Stimulated activated CD8-positive, alpha-beta memory T cell treated with anti-CD3 and anti-CD28 coated beads, Interleukin-7, amount 100 ng/mL, for 1 hour (primary cell): Measurements from ENCODE around the gene CANT1.
"Not testable (repeated sequence)": the region's sequence is repeated elsewhere in the genome, so short reads cannot be mapped to it uniquely, and the experiment has no call there.

Experiments
- DNase-seq, 2 donors: peaks; one replicate each; pipeline ENCODE4 v3.0.0-alpha.2; 2020; ENCODE audit warnings: low read depth in 2 of 2

The CANT1 gene

DNA sequence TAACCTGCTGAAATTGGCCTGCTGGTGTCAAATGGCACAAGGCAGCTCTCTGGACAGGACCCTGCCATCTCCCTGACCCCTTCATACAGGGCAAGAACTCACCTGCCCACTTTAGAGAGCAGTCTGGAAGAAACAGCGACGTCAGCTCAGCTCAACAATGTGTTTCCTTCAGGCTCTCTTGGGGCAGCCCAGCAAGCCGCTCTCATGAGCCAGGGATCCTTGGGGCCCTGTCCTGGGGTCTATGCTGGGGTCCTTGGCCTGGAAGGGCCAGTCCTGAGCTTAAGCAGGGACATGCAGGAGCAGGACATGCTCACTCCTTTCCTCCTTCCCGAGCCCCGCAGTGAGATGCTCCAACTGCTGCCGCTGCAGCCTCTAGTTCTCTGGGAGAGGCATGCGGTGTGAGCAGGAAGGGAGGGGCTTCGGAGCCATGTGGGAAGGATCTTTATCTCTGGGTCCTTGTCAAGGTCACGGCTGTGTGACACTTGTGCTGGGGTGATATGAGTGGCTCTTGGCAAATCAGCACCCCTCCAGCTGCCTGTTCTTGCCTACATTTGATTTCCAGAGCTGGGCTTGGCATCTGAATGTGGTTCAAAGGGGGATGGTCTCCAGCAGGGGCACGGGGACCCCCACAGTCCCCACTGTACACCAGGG is 17.8 kb upstream of the CANT1 start:
- DNase-seq, result no peak

DNA sequence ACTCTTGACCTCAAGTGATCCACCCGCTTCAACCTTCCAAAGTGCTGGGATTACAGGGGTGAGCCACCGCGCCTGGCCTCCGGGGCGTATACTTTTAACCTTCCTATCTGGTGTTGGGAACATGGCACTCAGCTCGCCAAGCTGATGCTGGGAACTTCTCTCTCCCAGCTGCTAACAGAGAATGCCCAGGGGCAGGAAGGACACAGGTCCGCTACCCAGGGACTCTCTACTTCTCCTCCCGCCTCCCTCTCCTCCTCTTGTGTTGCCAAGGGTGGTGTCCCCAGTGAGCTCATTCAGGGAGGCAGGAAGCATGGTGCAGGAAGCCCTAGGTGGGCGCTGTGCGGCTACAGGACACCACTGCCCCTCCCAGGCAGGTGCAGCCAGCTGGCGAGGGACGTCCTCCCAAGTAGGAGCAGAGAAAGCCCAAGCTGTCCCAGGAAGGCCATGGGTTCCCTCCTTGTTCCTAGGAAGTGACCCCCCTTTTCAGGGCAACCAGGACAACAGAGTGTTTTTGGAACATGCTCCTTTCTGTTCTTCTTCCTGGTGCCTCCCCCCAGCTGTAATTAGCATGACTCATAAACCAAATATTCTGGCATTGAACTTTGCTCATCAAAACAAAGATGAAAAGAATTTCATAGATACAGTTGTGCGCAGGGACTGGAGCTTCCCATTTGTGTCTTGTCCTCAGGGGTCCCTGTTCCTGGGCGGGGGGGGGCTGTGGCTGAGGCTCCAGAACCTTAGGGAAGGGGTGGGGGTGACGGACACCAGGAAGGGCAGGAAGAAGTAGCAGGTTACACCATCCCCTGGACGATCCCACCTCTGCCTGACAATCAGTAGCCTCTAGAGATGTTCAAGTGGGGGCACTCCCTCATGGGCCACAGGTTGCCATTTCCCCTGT is 17.1 kb upstream of the CANT1 start:
- no peak for DNase-seq

DNA sequence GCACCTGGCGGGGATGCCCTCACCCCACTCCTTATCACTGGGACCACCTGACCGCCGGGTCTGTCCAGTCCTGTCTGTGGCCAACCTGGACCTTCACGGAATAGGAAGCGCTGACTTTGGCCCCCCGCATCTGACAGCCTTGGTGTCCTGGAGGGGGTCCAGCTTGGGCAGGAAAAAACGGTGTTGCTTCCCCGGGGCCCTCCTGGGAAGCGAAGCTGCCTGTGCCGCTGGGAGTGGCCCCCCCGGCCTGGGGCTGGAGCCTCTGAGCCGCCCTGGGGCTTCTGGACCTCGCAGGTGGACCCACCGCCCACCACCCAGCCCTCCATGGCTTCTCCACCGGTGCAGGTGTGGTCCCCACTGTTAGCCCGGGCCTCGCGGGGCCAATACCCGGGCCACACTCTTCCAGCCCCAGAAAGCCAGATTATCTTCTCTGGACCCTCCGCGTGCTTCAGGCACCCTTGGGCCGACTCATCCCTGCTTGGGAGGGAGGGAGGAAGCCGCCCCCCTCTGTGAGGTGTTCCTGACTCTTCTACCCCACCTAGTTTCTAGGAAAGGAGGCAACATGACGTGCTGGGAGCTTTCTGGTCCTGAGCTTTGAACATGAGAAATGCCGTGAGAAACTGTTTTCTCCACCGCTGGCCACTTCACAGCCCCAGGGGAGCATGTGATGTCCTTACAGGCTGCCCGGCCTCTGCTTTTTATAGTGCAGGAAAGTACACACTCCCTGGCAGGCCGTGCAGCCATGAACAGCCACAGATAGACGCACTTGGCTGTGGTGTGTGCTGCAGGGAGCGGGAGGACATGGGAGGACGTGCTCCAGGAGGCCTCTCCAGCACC is 15.6 kb upstream of the CANT1 start:
- DNase-seq, result no peak

DNA sequence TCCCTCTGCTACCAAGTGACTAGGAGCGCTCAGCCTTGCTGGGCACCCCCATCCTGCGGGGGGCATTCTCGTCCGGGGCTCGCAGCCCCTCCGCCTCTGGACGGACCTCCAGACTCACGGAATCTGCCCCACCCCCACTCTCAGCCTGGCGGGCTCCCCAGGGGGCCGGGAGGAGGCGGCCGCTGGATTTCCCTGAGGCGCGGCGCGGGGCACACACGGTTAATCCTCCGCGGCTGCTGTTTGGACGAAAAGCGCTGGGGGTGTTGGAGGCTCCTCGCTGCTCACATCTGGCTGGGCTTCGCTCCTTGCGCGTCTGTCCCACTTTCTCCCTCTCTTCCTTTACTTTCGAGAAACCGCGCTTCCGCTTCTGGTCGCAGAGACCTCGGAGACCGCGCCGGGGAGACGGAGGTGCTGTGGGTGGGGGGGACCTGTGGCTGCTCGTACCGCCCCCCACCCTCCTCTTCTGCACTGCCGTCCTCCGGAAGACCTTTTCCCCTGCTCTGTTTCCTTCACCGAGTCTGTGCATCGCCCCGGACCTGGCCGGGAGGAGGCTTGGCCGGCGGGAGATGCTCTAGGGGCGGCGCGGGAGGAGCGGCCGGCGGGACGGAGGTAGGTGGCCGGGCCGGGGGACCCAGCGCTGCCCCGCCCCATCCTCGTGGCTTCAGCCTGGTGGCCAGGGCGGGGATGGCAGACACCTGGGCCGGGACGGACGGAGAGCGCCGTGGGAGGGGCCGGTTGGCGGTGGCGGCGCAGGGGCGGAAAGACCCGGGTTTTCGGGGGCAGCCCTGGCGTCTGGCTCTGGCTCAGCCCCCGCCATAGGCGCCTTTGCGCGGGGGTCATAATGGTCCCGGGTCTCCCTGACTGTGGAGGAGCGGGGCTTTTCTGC is 14.6 kb upstream of the CANT1 start, which contains the start of gene C1QTNF1:
TSS of gene C1QTNF1 (plus strand) at position 284 of the 886 bp plus-strand sequence. CDS start 19,800 bp downstream, outside the sequence.
- DNase-seq, result no peak

DNA sequence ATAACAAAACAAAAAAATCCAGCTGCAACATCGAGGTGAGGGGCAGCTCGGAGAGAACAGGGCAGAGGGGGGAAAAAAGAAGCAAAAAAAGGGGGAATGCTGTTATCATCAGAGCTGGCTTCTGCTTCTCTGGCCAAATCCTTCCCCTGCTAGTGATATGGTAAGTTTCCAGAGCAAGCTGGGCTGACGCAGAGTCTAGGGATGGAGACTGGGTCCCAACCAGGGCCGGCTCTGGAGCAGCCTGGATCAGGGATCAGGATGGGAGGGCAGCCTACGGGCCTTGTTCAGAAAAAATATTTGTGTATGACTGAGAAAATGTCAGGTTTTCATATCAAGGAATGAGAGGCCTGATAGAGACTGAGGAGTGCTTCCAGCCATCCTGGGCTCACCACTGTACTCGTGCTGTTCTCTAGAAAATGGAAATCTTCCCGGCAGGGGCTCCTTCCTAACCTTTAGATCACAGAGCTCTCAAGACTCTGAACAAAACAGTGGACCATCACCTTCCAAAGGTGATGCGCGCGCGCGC is 13.7 kb upstream of the CANT1 start:
- DNase-seq, result no peak

DNA sequence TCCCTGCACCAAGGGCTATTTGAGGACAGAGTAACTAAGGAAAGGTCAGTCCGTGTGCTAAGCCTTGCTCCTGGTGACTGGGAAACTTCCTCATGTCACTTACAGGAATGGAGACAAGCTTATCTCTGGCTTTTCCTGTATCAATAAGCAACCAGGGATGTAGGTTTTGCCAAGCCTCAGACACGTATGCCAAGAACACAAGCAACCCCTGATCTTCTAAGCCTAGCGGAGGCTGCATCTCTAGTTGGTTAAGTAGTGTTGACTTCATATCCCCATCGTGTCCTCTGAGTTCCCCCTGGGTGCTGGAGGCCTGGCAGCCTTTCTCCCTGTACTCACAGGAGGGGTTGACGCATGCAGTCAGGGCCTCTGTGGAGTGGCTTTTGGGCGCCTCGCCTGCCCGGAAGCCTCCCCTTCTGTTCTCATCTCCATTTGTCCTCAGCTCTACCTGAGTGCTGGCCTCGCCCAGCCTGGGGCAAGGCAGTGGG is 13.0 kb upstream of the CANT1 start:
- DNase-seq, result no peak

DNA sequence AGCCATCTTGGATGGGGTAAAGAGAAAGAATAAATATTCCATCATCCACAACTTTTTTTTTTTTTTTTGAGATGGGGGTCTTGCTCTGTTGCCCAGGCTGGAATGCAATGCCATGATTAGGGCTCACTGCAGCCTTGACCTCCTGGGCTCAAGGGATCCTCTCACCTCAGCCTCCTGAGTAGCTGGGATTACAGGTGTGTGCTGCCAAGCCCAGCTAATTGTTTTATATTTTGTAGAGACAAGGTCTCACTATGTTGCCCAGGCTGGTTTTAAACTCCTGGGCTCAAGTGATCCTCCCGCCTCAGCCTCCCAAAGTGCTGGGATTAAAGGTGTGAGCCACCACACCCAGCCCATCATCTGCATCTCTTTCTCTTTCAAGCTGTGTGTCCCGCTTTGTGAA is 12.4 kb upstream of the CANT1 start:
- not testable (repeated sequence) for DNase-seq

DNA sequence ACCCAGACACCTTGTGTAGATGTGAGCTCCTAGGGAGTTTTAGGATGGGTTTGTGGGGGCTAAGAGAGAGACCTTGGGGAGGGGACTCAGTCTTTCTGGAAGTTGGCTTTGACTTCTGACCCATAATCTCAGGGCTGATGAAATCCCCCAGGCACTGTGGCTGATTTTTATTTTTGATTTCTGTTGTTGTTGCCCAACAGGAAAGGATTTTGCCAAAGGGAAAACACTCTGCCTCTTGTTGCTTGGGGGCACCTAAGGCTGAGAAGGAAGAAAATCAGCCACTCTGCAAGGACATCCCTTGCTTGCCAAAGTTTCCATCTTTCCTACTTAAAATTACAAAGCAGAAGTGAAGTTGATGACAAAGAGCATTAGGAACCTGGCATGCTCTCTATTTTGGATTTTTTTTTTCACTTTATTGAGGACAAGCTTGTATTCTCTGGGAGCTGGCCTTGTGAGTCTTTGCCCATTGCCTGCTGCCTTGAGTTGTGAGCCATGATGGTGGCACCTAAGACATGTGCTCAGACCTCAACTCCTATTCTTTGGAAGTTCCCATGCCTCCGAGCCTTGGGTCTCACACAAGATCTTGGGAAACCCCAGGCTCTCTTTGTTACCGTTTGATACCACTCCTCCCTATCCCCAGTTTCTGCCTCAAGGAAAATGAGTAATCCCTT is 11.2 kb upstream of the CANT1 start:
- DNase-seq, result no peak

DNA sequence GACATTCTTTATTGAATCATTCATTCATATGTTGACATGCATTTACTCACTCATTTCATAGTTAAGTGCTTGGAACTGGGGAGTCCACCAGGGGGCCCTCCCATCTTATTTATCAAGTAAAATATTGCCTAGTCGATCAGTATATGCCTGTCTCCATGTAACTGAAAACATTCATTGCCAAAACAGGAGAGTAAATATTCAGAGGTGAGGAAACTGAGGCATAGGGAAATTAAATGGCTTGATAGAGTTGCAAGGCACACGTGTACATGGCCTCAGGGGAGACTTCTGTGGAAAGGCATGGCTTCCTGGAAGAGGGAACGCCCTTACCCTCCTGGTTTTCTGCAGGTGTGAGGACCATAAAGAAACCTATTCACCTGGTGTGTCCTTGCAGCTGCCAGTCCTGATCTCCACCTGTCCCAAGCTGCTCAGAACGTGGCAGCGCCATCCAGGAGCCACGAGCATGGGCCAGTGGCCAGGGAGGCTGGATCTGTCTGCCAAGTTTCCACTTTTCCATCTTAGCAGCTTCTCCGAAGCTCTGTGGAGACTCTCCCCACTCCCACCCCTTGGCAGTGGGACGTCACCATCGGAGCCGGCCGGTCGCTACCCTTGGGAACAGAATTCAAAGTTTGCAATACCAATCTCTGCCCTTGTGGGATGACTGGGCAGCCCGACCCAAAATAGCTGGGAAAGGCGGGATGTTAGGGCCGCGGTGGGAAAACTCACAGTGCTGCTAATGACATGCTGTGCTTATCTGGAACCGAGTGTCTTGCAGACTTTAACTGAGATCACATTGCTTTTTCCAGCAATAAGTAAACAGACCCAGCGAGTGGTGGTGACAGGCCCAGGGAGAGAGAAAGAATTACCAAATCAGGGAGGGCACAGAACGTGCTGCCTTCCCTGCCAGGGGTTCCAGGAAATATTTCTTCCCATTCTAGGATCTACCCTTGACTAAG is 10.3 kb upstream of the CANT1 start:
- DNase-seq, result no peak

DNA sequence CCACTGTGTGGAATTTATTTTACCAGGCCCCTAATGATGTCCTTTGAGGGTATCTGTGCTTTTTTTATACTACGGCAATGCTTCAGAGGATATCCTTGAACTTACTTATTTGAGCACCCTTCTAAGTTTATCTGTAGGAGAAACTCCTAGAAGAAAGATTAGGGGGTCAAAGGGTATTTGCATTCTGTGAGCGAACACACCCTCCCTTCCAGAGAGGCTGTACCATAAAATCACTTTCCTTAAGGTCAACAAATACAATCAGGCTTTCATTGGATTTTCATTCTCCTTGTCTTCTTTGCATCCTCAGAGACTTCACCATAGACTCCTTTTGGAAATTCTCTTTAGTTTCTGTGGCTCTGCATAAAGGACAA is 9.7 kb upstream of the CANT1 start:
- no peak for DNase-seq

DNA sequence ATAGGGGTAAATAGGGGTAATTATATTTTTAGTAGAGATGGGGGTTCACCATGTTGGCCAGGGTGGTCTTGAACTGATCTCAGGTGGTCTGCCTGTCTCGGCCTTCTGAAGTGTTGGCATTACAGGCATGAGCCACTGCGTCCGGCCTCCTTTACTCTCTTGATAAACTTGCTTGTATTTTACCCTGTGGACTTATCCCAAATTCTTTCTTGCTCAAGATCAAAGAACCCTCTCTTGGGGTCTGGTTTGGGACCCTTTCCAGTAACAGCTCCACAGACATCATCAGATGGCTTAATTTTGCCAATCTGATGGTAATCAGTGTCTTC is 8.8 kb upstream of the CANT1 start:
- no peak for DNase-seq

DNA sequence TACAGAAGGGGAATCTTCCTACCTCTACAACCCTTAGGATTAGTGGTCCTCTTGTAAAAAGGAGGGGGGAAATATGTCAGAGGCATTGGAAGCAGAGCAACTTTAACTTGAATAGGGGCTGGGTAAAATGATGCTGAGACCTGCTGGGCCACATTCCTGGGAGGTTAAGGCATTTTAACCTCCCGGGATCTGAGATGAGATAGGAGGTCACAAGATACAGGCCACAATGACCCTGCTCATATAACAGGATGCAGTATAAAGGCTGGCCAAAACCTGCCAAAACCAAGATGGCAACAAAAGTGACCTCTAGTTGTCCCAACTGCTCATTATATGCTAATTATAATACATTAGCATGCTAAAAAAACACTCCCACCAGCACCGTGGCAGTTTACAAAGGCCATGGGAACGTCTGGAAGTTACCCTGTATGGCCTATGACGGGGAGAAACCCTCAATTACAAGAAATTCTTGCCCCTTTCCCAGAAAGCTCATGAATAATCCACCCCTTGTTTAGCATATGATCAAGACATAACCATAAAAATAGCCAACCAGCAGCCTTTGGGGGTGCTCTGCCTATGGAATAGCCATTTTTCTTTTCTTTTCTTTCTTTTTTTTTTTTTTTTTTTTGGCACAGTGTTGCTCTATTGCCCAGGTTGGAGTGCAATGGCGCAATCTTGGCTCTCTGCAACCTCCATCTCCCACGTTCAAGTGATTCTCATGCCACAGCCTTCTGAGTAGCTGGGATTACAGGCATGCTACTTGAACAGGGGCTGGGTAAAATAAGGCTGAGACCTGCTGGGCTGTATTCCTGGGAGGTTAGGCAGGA is 8.2 kb upstream of the CANT1 start:
- DNase-seq, result no peak

DNA sequence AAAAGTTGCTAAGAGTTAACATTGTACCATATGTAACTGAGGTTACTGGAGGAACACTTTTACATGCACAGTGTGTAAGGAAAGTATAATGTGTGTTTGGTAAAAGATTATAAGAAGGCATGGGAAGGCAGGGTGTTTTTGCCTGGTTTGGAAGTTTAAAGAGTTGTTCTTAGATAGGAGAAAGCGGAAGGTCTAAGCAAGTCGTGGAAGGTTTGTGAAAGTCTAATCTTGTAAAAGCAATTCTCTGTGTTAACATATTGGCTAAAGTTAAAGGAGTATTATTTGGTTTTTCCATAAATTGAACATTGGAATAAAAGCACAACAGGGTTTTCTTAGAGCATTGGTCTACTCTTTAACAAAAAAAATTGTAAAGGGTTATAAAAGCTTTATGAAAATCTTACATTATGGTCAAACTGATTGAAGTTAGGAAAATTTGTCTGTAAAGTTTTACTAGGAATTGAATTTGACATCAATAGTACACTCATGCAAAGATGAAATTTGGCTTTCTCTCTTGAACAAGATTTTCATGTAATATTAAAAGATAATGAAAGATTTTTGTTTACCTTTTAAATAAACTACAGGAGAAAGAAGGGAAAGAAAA is 4.7 kb upstream of the CANT1 start:
- no peak for DNase-seq

DNA sequence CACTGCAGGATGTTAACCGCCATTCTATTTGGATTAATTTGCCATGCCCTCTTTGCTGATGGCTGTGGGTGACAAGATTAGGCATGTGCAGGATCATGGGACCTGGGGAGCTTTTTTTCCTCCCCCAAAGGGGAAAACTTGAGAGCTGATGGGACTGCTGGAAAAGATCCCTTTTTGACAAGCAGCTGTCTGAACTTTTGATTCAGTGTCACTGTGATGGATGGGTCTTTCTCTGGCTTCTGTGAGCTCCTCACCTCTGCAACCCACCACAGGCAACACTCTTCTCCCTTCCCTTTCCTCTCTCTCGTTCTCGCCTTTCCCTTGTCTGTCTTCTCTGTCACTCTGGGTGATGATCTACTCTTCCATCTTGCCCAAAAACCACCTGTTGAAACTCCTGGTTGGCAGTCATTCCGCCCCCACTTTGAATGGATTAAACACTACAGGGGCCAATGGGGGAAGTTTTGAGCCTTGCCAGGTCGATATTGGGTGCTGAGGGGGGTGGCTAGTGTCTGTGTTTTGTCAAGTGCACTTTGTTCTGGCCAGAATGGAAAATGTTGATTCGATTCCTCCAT is 3.1 kb upstream of the CANT1 start:
- DNase-seq, result no peak

DNA sequence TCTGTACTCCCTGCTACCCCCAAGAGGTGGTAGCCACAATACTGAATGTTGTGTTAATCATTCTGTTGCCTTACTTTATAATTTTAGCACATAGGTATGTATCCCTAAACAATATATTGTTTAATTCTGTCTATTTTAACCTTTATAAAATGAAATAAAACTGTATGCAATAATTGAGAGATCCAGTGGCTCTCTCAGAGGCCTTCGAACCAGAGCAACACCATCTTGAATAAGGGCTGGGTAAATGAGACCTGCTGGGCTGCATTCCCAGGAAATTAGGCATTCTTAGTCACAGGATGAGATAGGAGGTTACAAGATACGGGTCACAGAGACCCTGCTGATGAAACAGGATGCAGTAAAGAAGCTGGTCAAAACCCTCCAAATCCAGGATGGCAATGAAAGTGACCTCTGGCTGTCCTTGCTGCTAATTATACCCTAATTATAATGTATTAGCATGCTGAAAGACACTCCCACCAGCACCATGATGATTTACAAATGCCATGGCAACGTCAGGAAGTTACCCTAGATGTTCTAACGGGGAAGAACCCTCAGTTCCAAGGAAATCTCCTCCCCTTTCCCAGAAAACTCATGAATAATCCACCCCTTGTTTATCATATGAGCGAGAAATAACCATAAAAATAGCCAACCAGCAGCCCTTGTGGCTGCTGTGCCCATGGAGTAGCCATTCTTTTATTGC is 2.0 kb upstream of the CANT1 start:
- DNase-seq, result no peak

DNA sequence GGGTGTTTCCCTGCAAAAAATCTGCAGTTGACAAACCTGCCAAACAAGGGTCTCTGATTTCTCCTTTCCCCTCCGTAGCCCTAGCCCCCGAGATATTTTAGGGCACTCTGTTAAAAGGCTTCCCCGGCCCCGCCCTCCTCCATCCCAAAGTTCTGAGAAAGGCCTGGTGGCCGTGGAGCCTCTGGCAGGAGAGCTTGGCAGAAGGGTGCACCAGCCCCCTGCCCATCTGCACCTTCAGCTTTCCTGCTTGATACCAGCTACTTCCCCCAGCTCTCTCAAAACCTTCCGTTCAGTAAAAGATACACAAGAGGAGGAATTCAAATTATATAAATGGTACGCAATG is 711 bp upstream of the CANT1 start:
- no peak for DNase-seq
